Measurements from ENCODE around the gene SIRT5. TPM values are rescaled to one million over a fixed set of nuclear protein-coding genes. Genes with fewer than 3 reads are reported as not detected.

The SIRT5 gene
- total RNA-seq, 1 experiment from 2014 or later: 10.9 TPM

DNA sequence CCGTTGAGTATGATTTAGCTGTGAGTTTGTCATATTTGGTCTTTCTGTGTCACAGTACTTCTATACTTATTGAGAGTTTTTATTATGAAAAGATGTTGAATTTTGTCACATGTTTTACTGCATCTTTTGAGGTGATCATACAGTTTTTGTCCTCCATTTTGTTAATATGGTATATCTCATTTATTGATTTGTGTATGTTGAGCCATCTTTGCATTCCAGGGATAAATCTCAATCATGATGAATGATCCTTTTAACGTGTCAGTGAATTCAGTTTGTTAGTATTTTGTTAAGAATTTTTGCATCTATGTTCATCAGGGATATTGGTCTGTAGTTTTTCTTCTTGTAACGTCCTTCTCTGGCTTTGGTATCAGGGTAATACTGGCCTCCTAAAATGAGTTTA is 3.5 kb downstream of the SIRT5 start:
- Histone ChIP-seq H4K20me1 (ENCODE audit: low read length) (no peaks in the 10 kb centered on the region), H3K9me3 (ENCODE audit: low read length) (no peaks in the 10 kb centered on the region), H3K9me2 (replicated peaks; ENCODE audit: low read length) (no peaks in the 10 kb centered on the region), H3K36me3 (ENCODE audit: low read depth, low read length) (no peaks in the 10 kb centered on the region), H3K9ac (ENCODE audit: low read length) (no peak overlapping the region), H3K27me3 (ENCODE audit: low read length) (no peaks in the 10 kb centered on the region), H3K4me3 (ENCODE audit: low read length) (no peak overlapping the region), H3K4me2 (ENCODE audit: low read length) (no peak overlapping the region), H3K79me2 (ENCODE audit: low read length) (peaks cover 22% of the 10 kb centered on the region), H3K27ac (ENCODE audit: low read length) (no peak overlapping the region), H3K4me1 (ENCODE audit: insufficient read depth, low read length) (peaks cover 11% of the 10 kb centered on the region), H2AFZ (ENCODE audit: low read length) (no peak overlapping the region), H3F3A (ENCODE audit: low read length, unreplicated experiment) (no peaks in the 10 kb centered on the region)
- intact Hi-C loops (cut with micrococcal nuclease): no loop called here
- CTCF ChIA-PET: no interaction called here
- no peak for DNase-seq
- ATAC-seq: no peak
- TF ChIP-seq EZH2 (IDR thresholded peaks at IDR 0.05; ENCODE audit: low read length, unreplicated experiment): no peak
- TF ChIP-seq EZH2phosphoT487 (IDR thresholded peaks at IDR 0.05; ENCODE audit: borderline replicate concordance, low read length): no peak
- TF ChIP-seq, protein P1, sequence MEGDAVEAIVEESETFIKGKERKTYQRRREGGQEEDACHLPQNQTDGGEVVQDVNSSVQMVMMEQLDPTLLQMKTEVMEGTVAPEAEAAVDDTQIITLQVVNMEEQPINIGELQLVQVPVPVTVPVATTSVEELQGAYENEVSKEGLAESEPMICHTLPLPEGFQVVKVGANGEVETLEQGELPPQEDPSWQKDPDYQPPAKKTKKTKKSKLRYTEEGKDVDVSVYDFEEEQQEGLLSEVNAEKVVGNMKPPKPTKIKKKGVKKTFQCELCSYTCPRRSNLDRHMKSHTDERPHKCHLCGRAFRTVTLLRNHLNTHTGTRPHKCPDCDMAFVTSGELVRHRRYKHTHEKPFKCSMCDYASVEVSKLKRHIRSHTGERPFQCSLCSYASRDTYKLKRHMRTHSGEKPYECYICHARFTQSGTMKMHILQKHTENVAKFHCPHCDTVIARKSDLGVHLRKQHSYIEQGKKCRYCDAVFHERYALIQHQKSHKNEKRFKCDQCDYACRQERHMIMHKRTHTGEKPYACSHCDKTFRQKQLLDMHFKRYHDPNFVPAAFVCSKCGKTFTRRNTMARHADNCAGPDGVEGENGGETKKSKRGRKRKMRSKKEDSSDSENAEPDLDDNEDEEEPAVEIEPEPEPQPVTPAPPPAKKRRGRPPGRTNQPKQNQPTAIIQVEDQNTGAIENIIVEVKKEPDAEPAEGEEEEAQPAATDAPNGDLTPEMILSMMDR (conservative IDR thresholded peaks at IDR 0.05; ENCODE audit: low read depth, low read length): no peak
- POLR2A ChIA-PET (ENCODE audit: unreplicated experiment): no interaction called here
- no TSS peak for BruUV-seq (replicated peaks)

DNA sequence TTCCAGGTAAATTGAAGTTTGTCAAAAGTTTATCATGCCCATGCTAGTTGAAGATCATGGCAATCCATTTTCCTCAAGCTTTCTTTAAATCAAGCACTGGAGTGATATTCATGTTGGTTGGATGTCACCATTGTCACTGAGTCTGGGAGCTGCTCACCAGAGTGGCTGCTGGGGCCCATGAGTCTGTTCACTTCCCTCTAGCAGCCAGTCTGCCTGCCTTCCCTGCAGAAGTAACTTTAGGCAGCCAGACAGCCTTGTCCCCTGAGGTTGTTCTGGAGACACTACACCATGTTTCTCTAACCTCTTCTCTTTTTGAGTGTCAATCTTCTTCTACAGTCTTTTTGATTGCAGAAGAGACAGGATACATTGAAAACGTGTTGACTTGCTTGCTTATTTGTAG is 5.5 kb downstream of the SIRT5 start:
- TF ChIP-seq EZH2phosphoT487 (IDR thresholded peaks at IDR 0.05; ENCODE audit: borderline replicate concordance, low read length): no peak
- TF ChIP-seq, protein P1 (conservative IDR thresholded peaks at IDR 0.05; ENCODE audit: low read depth, low read length): no peak
- no peak for TF ChIP-seq EZH2 (IDR thresholded peaks at IDR 0.05; ENCODE audit: low read length, unreplicated experiment)
- no peak overlapping the region for H3K9ac ChIP-seq (ENCODE audit: low read length)
- intact Hi-C loops (cut with micrococcal nuclease): no loop called here
- H3K36me3 ChIP-seq (ENCODE audit: low read depth, low read length): no peaks in the 10 kb centered on the region
- peaks cover 13% of the 10 kb centered on the region; the same call in 1 of the 2 replicates for H3K79me2 ChIP-seq (ENCODE audit: low read length)
- no peaks in the 10 kb centered on the region for H3F3A ChIP-seq (ENCODE audit: low read length, unreplicated experiment)
- ATAC-seq (no peak), DNase-seq (no peak)
- H3K4me3 ChIP-seq (ENCODE audit: low read length): no peak overlapping the region
- H2AFZ ChIP-seq (ENCODE audit: low read length): no peak overlapping the region
- no peaks in the 10 kb centered on the region for H3K9me2 ChIP-seq (replicated peaks; ENCODE audit: low read length)
- H3K9me3 ChIP-seq (ENCODE audit: low read length): no peaks in the 10 kb centered on the region
- no peaks in the 10 kb centered on the region for H3K27me3 ChIP-seq (ENCODE audit: low read length)
- CTCF ChIA-PET: no interaction called here
- no peaks in the 10 kb centered on the region for H4K20me1 ChIP-seq (ENCODE audit: low read length)
- H3K4me1 ChIP-seq (ENCODE audit: insufficient read depth, low read length): 0 out of 2 replicates have a peak, but pooled peaks cover 4% of the 10 kb centered on the region
- no peak overlapping the region for H3K27ac ChIP-seq (ENCODE audit: low read length)
- BruUV-seq (replicated peaks): no TSS peak
- POLR2A ChIA-PET (ENCODE audit: unreplicated experiment): no interaction called here
- H3K4me2 ChIP-seq (ENCODE audit: low read length): no peak overlapping the region

DNA sequence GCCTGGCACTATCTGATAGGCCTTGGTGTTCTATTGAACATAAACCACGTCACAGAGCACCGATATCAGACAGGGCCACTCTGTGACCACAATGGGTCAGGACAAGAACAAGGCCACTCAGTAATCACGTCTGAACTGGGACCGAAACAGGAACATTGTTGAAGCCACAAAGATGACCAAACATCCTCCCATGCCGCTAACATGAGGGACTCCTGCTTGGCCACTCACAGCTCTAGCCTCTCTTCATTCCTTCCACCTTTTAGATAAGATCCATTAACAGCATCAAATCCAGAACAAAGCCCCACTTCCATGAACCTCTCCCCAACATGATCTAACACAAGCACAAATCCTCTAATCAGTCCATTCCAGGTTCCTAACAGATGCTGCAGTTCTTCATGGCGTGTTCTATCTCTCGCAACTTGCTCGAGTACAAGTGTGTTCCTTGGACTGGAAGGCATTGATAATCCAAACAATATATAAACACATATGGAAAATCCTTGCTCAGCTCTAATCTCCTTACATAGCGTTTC is 7.4 kb downstream of the SIRT5 start:
- intact Hi-C loops (cut with micrococcal nuclease): no loop called here
- no peak for TF ChIP-seq EZH2 (IDR thresholded peaks at IDR 0.05; ENCODE audit: low read length, unreplicated experiment)
- no TSS peak for BruUV-seq (replicated peaks)
- H3K27me3 ChIP-seq (ENCODE audit: low read length): no peaks in the 10 kb centered on the region
- H3K36me3 ChIP-seq (ENCODE audit: low read depth, low read length): no peaks in the 10 kb centered on the region
- ATAC-seq (no peak), DNase-seq (no peak)
- H3F3A ChIP-seq (ENCODE audit: low read length, unreplicated experiment): no peaks in the 10 kb centered on the region
- 0 out of 2 replicates have a peak, but pooled peaks cover under 1% of the 10 kb centered on the region for H3K79me2 ChIP-seq (ENCODE audit: low read length)
- no peak overlapping the region for H3K27ac ChIP-seq (ENCODE audit: low read length)
- H3K9ac ChIP-seq (ENCODE audit: low read length): no peak overlapping the region
- no peaks in the 10 kb centered on the region for H3K9me2 ChIP-seq (replicated peaks; ENCODE audit: low read length)
- ChIA-PET CTCF (no interaction called here), POLR2A (ENCODE audit: unreplicated experiment) (no interaction called here)
- no peak overlapping the region for H3K4me2 ChIP-seq (ENCODE audit: low read length)
- no peak overlapping the region for H2AFZ ChIP-seq (ENCODE audit: low read length)
- H4K20me1 ChIP-seq (ENCODE audit: low read length): no peaks in the 10 kb centered on the region
- H3K4me1 ChIP-seq (ENCODE audit: insufficient read depth, low read length): no peaks in the 10 kb centered on the region
- H3K9me3 ChIP-seq (ENCODE audit: low read length): no peaks in the 10 kb centered on the region
- H3K4me3 ChIP-seq (ENCODE audit: low read length): no peak overlapping the region

Data from PC-3 (cell line).